NCI-H446 (cell line): ENCODE data around the gene HGFAC.

Source experiments
- DNase-seq, 2 experiments: peaks; one replicate each; lab custom pipeline; 2025; lab: John Stamatoyannopoulos, UW

HGFAC gene

DNA sequence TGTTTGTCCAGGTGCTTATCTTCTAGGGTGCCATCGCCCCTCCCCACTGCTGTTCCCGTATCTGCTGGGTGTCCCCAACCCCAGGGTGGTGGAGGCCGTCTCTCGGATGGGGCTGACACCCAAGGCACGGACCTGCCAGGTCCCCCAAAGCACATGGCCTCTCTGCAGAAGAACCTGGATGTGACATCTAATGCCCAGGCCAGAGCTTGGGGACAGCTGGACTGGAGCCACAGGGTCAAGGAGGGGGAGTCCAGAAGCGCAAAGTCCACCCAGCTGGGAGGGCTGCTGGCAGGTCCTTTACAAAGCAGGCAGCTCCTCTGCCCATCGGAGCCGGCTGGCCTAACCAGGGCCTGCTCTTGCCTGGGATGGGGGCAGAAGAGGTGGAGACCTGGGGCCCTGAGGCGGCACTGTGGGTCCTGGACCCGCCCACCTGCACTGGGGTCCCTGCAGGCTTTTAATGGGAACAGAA, 20.6 kb downstream of the HGFAC start:
- no peak for DNase-seq

DNA sequence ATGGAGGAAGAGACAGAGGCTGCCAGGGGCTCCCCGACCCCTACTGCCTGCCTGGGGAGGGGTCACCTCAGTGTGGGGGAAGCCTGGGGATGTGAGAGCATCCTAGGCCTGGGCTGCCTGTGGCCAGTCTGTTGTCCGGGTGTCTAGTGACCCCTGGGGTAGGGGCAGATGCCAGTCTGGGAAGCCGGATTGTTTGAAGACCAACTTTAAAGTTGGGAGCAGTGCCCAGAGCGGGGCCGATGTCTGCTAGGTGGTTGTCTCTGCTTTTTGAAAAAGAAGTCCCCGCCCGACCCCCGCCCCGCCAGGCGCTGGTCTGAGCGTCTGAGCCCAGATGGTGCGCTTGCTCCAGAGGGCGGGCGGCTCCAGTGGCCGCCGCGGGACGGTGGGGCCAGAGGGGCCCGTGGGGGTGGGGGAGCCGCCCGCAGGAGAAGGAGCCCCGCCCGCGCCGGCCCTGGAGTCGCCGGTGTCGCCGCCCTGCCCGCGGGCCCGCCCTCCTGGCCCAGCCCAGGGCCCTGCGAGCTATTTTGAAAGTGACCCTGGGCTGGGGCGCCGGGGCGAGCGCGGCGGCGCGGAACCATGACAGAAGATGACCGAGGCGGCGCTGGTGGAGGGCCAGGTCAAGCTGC, 21.1 kb downstream of the HGFAC start, which contains the start of gene DOK7:
DOK7 (plus strand) TSS at position 517 of the 626 bp plus-strand sequence; CDS start at position 587, 70 bp downstream.
- DNase-seq: no peak

- no peak for DNase-seq
Observed at GRCh38 chr4:3463556-3464348, 22.0 kb downstream of the HGFAC start.

DNA sequence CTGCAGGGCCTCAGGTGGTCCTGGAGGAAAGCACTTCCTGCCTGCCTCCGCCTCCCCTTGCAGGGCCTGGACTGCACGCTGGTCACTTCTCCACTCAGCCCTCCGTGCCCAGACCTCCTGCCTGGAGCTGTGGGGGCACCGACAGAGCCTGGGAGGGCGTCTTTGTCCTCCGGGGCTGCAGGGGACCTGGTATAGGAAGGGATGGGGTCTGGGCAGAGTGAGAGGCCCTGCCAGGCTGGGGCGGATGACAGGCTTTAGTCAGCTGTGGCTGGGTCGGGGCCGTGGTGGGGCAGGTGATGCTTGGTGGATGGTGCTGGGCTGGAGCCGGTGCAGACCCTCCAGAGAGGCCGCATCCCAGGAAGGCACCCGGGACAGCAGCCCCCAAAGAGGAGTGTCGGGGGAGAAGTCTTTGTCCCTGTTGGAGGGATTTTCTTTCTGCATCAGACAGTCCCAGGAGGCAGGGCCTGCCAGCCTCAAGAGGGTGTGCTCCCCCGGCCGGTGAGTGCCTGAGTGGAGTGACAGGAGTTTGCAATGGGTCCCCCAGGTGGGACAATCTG, 22.7 kb downstream of the HGFAC start:
- no peak for DNase-seq

GRCh38 chr4:3464911-3465697, 23.3 kb downstream of the HGFAC start:
- DNase-seq: no peak

GRCh38 chr4:3465698-3466671, 24.2 kb downstream of the HGFAC start:
- DNase-seq: no peak

DNA sequence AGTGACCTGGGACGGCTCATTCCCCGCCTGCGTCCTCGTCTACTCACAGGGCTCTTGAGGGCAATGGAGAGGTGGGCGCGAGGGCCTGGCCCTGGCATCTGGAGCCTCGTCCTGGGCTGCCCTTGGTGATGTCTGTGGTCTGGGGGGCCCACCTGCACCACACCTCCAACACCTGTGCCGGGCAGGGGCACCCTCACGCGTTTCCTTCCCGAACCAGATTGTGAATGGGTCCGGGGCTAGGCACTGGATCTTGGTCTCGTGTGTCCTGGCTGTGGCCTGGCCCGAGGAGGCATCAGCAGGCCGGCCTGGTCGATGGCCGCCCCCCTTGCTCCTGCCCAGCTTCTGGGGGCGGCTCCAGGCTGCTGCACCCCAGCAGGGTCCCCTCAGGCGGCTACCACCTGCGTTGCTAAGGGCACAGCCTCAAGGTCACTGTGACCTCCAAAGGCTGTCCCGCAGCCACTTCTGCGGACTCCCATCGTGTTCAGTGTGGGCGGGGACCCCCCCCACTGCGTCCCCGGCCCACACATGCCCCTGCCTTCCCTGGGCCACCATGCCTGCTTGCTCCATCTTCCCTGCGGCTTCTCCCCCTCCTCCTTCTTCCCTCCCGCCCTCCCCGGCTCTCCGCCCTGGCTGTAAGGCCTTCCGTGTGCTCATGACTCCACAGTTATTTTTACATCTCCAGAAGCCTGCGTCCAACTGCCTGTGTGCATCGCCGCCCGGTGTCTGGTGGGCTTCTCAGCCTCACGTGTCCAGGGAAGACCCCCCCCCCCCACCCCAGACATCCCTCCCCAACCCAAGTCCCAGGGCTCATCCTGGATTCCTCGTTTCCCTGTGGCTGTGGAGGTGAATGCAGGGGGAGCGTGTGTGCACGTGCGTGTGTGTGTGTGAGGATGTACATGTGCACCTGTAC, 25.2 kb downstream of the HGFAC start:
- no peak for DNase-seq

DNA sequence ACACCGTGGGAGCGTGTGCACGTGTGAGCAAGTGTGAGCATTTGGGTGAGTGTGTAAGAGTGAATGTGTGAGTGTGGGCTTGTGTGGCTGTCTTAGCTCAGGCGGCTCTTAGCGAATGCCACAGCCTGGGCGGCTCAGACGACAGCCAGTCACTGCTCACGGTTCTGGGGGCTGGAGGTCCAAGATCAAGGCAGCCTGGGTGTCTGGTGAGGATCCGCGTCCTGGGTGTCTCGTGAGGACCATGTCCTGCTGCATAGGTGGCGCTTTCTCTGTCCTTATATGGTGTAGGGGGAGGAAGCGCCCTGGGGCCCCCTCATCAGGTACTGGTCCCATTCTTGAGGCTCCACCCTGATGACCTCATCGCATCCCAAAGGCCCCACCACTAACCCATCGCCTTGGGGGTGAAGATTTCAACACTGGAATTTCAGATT, 25.8 kb downstream of the HGFAC start:
- DNase-seq: no peak

DNA sequence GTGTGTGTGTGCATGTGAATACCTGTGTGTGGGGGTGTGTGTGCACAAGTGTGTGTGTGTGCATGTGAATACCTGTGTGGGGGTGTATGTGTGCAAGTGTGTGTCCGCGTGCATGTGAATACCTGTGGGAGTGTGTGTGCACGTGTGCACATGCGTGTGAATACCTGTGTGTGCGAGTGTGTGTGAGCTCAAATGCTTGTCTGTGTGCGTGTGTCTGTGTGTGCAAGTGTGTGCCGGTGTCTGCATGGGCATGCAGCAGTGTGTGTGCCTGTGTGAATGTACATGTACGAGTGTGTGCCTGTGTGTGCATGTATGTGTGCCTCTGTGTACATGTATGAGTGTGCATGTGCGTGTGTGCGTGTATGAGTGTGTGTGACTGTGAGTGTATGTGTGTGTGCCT, 26.4 kb downstream of the HGFAC start:
- no peak for DNase-seq

DNA sequence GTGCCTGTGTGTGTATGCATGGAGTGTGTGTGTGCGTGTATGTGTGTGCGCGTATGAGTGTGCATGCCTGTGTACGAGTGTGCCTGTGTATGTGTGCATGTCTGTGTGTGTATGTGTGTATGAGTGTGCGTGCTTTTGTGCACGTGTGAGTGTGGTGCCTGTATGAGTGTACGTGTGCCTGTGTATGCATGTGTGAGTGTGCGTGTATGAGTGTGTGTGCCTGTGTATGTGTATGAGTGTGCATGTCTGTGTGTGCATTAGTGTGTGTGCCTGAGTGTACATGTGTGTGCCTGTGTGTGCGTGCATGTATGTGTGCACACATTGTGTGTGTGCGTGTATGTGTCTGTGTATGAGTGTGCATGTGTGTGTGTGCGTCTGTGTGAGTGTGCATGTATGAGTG, 27.0 kb downstream of the HGFAC start:
- DNase-seq: no peak

GRCh38 chr4:3469386-3470243, 27.8 kb downstream of the HGFAC start:
- no peak for DNase-seq

DNA sequence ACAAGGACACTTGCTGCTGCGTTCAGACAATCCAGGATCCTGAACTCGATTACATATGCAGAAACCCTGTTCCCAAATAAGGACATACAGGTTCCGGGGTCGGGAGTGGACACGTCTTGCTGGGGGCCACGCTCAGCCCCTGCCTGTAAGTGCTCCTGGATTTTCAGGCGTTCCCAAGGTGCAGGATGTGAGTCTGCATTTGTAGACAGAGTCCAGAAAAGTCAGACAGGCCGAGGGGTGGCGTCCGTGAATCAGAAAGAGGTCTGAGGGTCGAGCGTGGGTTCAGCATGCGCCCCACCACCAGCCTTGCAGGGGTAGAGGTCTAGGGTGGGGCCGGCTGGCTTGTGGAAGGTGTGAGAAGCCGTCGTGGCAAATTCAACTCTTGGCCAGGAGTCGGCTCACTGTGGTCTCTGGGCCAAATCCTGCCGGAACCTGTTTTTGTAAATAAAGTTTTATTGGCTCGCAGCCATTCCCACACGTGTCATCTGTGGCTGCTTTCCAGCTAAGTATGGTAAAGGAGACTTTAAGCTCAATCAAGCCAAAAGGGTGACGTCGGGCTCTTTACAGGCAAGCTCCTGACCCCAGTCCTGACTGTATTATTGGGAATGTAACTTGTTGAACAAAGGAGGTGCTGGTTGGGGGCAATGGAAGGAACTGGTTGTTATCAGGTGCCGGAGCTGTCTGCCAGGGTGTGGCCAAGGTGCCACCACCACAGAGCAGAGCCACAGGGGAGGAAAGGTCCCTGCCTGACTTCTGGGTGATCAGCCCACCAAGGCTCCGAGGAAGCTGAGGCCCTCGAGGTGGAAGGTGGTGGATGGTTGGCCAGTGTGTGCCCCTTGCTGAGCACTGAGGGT, 28.7 kb downstream of the HGFAC start:
- no peak for DNase-seq

GRCh38 chr4:3471098-3471760, 29.5 kb downstream of the HGFAC start:
- DNase-seq: no peak

GRCh38 chr4:3471886-3472285, 30.1 kb downstream of the HGFAC start:
- DNase-seq: no peak

- DNase-seq: no peak
Observed at GRCh38 chr4:3472411-3473141, 30.8 kb downstream of the HGFAC start.

GRCh38 chr4:3473181-3473950, 31.6 kb downstream of the HGFAC start:
- no peak for DNase-seq
